Stimulated activated CD4-positive, alpha-beta T cell treated with anti-CD3 and anti-CD28 coated beads, Interleukin-2, amount 100 ng/mL, for 4 hours (primary cell): ENCODE results near the gene DNAJC11.
"Not testable (repeated sequence)": the region's sequence is repeated elsewhere in the genome, so short reads cannot be mapped to it uniquely, and the experiment has no call there.

Experiments
- DNase-seq: peaks from one replicate; pipeline ENCODE4 v3.0.0-alpha.2; 2020; ENCODE audit warnings: low read depth

Gene DNAJC11, protein sequence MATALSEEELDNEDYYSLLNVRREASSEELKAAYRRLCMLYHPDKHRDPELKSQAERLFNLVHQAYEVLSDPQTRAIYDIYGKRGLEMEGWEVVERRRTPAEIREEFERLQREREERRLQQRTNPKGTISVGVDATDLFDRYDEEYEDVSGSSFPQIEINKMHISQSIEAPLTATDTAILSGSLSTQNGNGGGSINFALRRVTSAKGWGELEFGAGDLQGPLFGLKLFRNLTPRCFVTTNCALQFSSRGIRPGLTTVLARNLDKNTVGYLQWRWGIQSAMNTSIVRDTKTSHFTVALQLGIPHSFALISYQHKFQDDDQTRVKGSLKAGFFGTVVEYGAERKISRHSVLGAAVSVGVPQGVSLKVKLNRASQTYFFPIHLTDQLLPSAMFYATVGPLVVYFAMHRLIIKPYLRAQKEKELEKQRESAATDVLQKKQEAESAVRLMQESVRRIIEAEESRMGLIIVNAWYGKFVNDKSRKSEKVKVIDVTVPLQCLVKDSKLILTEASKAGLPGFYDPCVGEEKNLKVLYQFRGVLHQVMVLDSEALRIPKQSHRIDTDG

GRCh38 chr1:6701437-6702153 is at the start of gene DNAJC11:
Gene DNAJC11, minus strand, starts transcription at chr1:6701816. Its CDS starts 16 bp downstream, at chr1:6701800.
- DNase-seq: peak; percentile 84

DNA sequence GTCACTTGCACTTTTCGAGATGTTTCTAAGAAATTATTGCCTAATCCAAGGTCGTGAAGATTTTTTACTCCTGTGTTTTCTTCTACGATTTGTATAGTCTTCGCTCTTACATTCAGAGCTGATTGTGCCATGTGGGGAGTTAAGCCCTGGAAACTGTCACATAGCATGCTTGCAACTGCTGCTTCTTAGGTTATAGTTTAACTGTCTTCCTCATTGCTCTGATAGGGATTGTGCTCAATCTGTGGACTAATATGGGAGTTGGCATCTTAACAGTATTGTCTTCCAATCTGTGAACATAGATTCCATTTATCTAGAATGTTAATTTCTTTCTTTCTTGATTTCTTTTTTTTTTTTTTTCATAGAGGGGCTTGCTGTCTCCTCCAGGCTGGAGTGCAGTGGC is 48.9 kb upstream of the DNAJC11 start:
- DNase-seq: no peak

- DNase-seq: no peak
Measured at GRCh38 chr1:6747674-6748073, 46.1 kb upstream of the DNAJC11 start.

DNA sequence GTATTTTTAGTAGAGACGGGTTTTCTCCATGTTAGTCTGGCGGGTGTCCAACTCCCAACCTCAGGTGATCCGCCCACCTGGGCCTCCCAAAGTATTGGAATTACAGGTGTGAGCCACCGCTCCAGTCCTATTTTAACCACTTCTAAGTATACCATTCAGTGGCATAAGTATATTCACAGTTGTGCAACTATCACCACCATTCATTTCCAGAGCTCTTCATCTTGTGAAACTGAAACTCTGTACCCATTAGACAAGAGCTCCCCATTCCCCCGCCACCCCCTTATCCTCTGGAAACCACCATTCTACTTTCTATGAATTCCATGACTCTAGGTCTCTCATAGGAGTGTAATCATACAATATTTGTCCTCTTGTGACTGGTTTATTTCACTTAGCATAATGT is 43.5 kb upstream of the DNAJC11 start:
- no peak for DNase-seq

- no peak for DNase-seq
Measured at GRCh38 chr1:6743189-6744101, 41.8 kb upstream of the DNAJC11 start.

DNA sequence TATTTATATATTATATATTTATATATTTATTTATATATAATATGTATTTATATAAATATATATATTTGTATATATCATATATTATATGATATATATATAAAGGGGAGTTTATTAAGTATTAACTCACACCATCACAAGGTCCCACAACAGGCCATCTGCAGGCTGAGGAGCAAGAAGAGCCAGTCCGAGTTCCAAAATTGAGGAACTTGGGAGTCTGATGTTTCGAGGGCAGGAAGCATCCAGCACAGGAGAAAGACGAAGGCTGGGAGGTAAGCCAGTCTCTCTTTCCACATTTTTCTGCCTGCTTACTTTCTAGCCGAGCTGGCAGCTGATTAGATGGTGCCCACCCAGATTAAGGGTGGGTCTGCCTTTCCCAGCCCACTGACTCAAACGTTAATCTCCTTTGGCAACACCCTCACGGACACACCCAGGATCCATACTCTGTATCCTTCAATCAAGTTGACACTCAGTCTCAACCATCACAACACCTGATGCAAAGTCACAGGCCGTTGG is 41.1 kb upstream of the DNAJC11 start:
- DNase-seq: not testable (repeated sequence)

GRCh38 chr1:6738987-6739676 is 37.5 kb upstream of the DNAJC11 start:
- no peak for DNase-seq

DNA sequence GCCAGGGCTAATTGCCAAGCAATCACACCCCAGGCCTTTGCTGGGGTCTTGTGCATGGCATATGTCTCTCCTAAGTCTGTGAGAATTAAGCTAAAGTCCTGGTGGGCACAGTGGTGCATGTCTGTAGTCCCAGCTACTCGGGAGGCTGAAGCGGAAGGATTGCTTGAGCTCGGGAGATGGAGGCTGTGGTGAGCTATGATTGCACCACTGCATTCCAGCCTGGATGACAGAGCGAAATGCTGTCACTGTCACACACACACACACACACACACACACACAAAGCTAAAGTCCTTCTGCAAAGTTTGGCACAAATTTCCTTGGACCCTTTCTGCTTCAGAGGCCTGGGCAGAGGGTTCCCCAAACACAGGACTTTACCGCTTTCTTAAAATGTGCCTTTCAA is 31.3 kb upstream of the DNAJC11 start:
- no peak for DNase-seq

DNA sequence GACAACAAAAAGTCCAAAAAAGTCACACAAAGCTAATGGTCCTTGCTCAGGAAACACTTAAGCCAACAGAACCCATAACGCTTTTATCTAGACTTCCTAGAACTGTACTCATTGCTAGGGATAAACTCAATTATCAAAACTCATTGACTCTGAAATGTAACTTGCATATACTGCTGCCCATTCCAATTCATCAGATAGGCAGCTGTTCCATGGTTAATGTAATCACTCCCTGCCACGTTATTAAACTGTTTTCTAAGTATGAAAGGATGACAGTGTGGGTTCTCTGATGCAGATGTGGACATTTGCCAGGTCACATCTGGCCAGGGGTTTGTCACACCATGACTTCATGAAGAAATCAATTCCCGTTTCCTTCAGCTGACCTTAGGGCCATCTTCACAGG is 30.3 kb upstream of the DNAJC11 start:
- no peak for DNase-seq

GRCh38 chr1:6730880-6731279 is 29.3 kb upstream of the DNAJC11 start:
- no peak for DNase-seq

DNA sequence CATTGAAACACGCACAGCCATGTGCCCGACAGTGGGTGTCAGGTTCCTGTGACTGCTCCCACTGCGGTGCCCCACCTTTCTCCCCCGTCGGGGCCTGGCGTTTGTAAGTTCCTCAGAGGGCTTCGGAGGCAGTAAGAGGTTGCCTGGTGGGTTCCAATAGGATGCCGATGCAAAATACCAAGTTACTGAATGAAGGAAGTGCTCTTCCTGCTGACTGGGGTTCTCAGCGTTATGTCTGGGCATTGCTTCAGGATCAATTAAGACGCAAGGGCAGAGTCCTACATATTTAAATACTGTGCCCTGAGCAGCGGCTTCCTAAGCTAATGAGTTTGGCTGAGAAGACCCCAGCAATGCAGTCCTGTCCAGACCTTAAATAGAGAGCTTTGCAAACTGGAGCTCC is 28.9 kb upstream of the DNAJC11 start:
- no peak for DNase-seq

DNA sequence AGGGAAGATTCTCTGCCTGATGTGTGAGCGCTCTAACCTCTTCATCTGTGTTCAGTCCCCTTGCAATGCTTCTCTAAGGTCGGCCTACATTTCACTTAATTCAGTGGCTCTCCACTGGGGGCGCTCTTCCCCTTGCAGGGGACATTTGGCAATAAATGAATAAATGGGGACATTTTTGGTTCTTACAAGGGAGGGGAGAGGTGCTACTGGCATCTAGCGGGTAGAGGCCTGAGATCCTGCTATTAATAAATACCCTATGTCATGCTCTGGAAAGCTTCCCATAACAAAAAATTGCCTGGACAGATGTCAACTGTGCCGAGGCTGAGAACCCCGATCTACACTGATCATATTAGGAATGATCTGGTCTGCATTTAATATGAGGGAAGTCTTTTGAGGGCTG is 25.9 kb upstream of the DNAJC11 start:
- peak; percentile 41 for DNase-seq

DNA sequence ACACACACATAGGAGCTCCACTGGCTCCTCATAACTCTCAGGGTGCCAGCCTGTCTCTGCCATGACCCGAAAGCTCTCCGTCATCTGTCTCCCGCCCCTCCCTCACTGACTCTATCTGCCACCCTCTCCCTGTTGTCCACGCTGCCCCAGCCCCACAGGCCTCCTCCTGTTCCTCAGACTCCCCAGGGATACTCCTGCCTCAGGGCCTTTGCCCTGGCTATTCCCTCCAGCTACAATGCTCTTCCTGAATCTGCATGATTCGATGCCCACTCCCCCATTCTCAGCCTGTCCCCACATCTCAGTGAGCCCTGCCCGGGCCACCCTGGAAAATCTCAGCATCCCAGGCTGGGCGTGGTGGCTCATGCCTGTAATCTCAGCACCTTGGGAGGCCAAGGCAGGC is 24.6 kb upstream of the DNAJC11 start:
- DNase-seq: no peak

DNA sequence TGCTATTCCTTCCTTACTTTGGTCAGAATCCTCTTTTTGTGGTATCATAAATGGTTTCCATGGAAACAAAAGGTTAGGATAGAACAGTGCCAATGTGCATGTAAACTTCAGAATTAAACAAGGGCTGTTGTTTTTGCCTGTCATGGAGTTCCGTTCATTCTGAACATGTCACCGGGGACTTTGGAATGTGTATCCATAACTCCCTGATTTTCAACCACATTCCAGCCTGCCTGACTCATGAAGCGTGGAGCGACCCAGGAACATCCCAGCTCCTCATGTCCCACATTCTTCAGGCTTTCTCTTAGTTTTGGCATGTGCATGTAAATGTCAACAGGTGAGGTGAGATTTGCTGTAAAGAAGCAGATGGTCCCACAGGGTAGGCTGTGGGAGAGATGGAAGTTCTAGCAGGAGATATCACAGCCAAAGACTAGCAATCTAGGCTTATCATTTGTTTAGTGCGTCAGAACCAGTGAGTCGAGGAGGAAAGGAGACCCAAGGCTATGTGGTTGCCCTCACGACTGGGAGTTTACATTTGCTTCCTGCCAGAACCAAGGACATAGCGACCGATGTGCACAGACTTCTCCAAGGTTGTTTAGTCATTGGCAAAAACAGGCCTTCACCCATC is 23.0 kb upstream of the DNAJC11 start:
- DNase-seq: no peak

DNA sequence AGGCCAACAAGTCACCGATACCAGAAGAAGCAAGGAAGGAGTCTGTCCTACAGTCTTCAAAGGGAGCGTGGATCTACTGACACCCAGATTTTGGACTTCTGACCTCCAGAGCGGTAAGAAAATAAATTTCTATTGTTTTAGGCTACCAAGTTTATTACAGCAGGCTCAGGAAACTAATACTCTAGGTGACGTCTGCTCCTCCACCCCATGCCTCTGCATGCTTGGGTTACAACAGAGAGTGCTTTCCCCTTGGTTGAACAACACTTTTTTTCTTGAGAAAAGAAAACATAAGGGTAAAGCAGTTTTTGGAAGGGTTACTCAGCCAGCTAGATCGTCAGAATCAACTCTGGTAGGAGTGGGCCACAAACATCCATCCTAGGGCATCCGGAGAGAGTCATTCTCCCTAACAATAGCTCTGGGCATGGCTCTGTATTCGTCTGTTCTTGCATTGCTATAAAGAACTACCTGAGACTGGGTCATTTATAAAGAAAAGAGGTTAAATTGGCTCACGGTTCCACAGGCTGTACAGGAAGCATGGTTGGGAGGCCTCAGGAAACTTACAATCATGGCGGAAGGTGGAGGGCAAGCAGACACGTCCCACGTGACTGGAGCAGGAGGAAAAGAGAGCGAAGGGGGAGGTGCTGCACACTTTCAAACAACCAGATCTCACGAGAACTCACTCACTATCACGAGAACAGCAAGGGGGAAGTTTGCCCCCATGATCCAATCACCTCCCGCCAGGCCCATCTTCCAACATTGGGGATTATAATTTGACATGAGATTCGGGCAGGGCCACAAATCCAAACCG is 22.2 kb upstream of the DNAJC11 start:
- DNase-seq: no peak

DNA sequence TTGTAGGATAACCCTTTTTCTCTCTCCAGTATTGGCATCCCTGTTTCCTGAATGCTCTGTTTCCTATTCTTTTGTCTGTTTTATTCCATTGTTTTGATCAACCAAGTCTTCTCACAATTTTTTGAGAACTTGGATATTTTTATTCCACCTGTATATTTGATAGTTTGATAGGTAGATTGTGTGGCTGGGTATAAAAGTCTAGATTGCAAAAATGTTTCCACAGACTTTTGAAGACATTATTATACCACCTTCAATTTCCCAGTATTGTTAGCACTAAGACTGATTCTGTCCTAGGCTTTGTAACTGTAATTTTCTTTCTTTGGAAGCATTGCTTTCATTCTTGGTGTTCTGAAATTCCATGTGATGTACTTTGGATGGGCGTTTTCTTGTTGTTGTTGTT is 9.6 kb upstream of the DNAJC11 start:
- DNase-seq: no peak

- DNase-seq: no peak
Measured at GRCh38 chr1:6704746-6705145, 3.1 kb upstream of the DNAJC11 start.

- no peak for DNase-seq
Measured at GRCh38 chr1:6703016-6703415, 1.4 kb upstream of the DNAJC11 start.

DNA sequence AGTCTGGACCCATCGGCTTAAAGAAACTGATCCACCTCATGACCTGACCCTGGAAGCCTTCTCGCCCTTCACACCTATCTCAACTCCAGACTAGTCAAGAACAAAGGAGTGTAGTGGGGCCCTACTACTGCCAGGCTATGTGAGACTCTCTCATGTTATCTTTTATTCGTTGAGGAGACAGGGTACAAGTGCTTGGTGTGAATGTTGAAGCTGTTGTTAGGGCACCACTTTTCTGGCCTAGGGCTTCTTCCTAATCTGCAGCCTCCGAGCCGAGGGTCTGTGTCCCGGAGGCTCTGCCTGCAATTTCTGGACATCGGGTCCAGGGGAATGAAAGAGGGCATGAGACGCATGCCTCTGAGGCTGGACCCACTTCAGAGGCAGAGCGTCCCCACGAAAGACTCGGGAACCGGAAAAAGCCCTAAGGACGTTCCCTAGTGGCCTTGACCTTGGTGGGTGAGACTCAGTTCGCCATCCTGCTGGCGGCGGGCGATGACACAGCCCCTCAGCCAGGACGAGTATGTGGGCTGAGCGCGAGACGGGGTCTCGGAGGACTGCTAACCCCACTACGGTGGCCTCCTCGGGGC is 671 bp downstream of the DNAJC11 start:
- no peak for DNase-seq

- DNase-seq: not testable (repeated sequence)
Measured at GRCh38 chr1:6699915-6700314, 1.7 kb downstream of the DNAJC11 start.
